Measurements from ENCODE around the gene KIF21B. TPM values are rescaled to one million over a fixed set of nuclear protein-coding genes. Genes with fewer than 3 reads are reported as not detected.

KIF21B gene
- total and polyA plus RNA-seq, 2 of the 8 experiments (the other 6 are each of a cell fraction or from before 2014, with no cell fraction given), result 10.8 to 26.5 TPM

- 89% methylated on average over 10 of the region's 10 CpGs; no CpG with 5 or more reads in 1 of the 2 experiments for WGBS, 2 experiments (ENCODE audit: extremely low coverage in 1 of 2, insufficient coverage in 1 of 2, insufficient read length in 1 of 2, insufficient replicate concordance in 2 of 2, low coverage in 1 of 2, low lambda C conversion rate in 2 of 2, missing lambda C conversion rate in 1 of 2)
- H3K27ac ChIP-seq (ENCODE audit: low read depth, low read length), result no peak overlapping the region
- no peaks in the 10 kb centered on the region for H4K20me1 ChIP-seq (replicated peaks in 1 of 2; ENCODE audit: control insufficient read depth in 1 of 2, insufficient read depth in 2 of 2, low read length in 2 of 2)
- H4K91ac ChIP-seq (replicated peaks; ENCODE audit: insufficient read length, low read length), result no peak overlapping the region
- no peak overlapping the region for H2BK120ac ChIP-seq (replicated peaks; ENCODE audit: low read depth, low read length)
- CTCF ChIA-PET (ENCODE audit: partially characterized antibody), result interaction anchor here (0.7 to 10.6 kb wide), 8 partner anchors 11 to 296 kb away, joined by 3 to 97 read pairs (median 4); no protein-coding TSS in a partner anchor
- H3K23me2 ChIP-seq (ENCODE audit: low read depth, low read length), result no peaks in the 10 kb centered on the region
- H2AK5ac ChIP-seq (ENCODE audit: low read depth, low read length), result no peak overlapping the region
- H2BK5ac ChIP-seq (ENCODE audit: low read depth, low read length), result no peak overlapping the region
- H3K79me1 ChIP-seq (ENCODE audit: low read depth, low read length), result no peaks in the 10 kb centered on the region
- H3K36me3 ChIP-seq (ENCODE audit: control insufficient read depth in 2 of 4, insufficient read depth in 4 of 4, low read length in 3 of 4), result no peaks in the 10 kb centered on the region
- no peak overlapping the region for H2BK20ac ChIP-seq (ENCODE audit: low read length)
- H4K5ac ChIP-seq (ENCODE audit: insufficient read length, low read depth, low read length), result no peak overlapping the region
- no peak overlapping the region for H3K4ac ChIP-seq (replicated peaks; ENCODE audit: insufficient read length, low read depth, low read length)
- H4K8ac ChIP-seq (ENCODE audit: extremely low read depth, insufficient read depth, low read length), result no peak overlapping the region
- H3K23ac ChIP-seq (ENCODE audit: insufficient read length), result no peak overlapping the region
- H3K14ac ChIP-seq (ENCODE audit: insufficient read length), result no peak overlapping the region
- DNase-seq (ENCODE audit: low read depth in 1 of 2, low spot score in 2 of 2) (no peak), FAIRE-seq (no peak)
- H3K4me3 ChIP-seq (ENCODE audit: extremely low read depth in 1 of 4, insufficient read depth in 2 of 4, low read depth in 3 of 4, low read length in 4 of 4), result no peak overlapping the region
- no peak overlapping the region for H2BK15ac ChIP-seq (ENCODE audit: low read length)
- no peak overlapping the region for H3K9ac ChIP-seq (replicated peaks in 1 of 4; ENCODE audit: extremely low read depth in 1 of 4, low read depth in 3 of 4, low read length in 3 of 4)
- no peak overlapping the region for H2BK12ac ChIP-seq (ENCODE audit: low read depth, low read length)
- H2AFZ ChIP-seq (ENCODE audit: low read length), result no peak overlapping the region
- H3K18ac ChIP-seq (ENCODE audit: extremely low read depth, low read length), result no peak overlapping the region
- POLR2A ChIA-PET (ENCODE audit: partially characterized antibody), result no interaction called here
- no peaks in the 10 kb centered on the region for H3K79me2 ChIP-seq (ENCODE audit: control insufficient read depth in 1 of 2, insufficient read depth in 2 of 2, low read length in 2 of 2)
- peaks cover 0 to 14% (median 3%) of the 10 kb centered on the region in 4 experiments; a peak in 5 of 7 replicates for H3K4me1 ChIP-seq (replicated peaks in 1 of 4; ENCODE audit: control insufficient read depth in 3 of 4, insufficient read depth in 4 of 4, low read length in 3 of 4)
- no peak overlapping the region for H3K56ac ChIP-seq (replicated peaks; ENCODE audit: insufficient read length, low read depth, low read length)
- TF ChIP-seq SP1 (IDR thresholded peaks at IDR 0.05; ENCODE audit: low read depth, low read length) (no peak), KDM5A (IDR thresholded peaks at IDR 0.05; ENCODE audit: low read length) (no peak), CBX8 (IDR thresholded peaks at IDR 0.05; ENCODE audit: borderline replicate concordance, low read depth, low read length) (no peak), ATF3 (IDR thresholded peaks at IDR 0.05; ENCODE audit: insufficient read depth, low read depth, low read length) (no peak), NANOG (IDR thresholded peaks at IDR 0.05; ENCODE audit: insufficient read depth, low read depth, low read length, poor library complexity, severe bottlenecking) (no peak), TCF12 (IDR thresholded peaks at IDR 0.05; ENCODE audit: low read depth, low read length) (no peak), SUZ12 (IDR thresholded peaks at IDR 0.05; ENCODE audit: low read length) (no peak), BACH1 (IDR thresholded peaks at IDR 0.05; ENCODE audit: low read length) (no peak), E2F6 (IDR thresholded peaks at IDR 0.05) (no peak), JUN (IDR thresholded peaks at IDR 0.05; ENCODE audit: low read depth, low read length) (no peak), RNF2 (IDR thresholded peaks at IDR 0.05; ENCODE audit: borderline replicate concordance, low read depth, low read length, missing control alignments, poor library complexity, severe bottlenecking) (no peak)
- no peaks in the 10 kb centered on the region; a peak in 1 of 7 replicates for H3K27me3 ChIP-seq (replicated peaks in 1 of 4; ENCODE audit: control insufficient read depth in 3 of 4, extremely low read depth in 1 of 4, insufficient read depth in 3 of 4, low read length in 3 of 4)
- H3K9me3 ChIP-seq (ENCODE audit: insufficient read depth in 2 of 2, low read depth in 1 of 2, low read length in 1 of 2), result no peaks in the 10 kb centered on the region
- H3K4me2 ChIP-seq (ENCODE audit: insufficient read depth in 1 of 2, low read depth in 2 of 2, low read length in 2 of 2), result no peak overlapping the region
Observed at GRCh38 chr1:201065686-201066085, 42.2 kb upstream of the KIF21B start.
